ENCODE data around the gene SEC61G. TPM values are rescaled to one million over a fixed set of nuclear protein-coding genes. Genes with fewer than 3 reads are reported as not detected.

SEC61G gene
- 160 and 168 TPM in 2 replicates for total RNA-seq

DNA sequence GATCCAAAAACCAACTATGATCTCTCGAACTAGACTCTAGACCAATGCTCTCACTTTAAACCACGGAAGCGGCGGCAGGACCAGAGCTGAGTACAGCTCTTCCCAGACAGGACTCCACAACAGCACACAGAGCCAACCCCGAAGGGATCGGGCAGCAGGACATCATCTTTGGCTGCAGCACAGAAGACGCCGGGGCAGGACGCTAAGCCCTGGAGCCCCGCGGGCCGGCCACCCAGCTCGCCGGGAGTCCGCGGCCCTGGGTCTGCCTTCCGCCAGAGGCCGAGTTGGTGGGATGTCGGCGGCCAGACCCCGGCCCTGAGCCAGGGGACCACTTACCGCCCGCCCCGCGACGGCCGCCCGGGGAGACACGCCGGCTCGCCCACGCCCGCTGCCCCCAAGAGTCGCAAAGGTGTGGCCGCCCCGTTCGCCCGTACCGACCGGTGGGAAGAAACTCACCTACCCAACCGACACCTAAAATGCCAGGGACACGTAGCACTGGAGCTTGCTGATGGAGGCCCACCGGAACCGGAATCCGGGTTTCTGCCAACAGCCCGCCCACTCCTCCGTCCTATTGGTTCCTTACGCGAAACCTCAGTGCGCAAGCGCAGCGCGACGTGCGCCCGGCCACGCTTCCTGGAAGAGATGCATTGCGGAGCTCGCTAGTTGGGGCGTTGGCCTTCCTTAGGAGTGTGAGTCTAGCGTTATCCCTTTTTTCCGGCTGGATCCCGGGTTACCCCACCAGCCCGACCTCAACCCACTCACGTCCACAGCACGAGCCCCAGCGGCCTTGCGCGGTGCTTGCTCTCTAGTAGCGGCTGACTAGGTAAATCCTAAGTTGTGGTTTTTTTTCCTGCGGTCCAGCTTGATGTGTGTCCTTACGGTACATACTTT lies at the start of gene SEC61G:
TSS of gene SEC61G (minus strand) at position 510 of the 891 bp plus-strand sequence. CDS start 1,623 bp downstream, outside the sequence.
- Mint-ChIP-seq H3K27ac (peak within 1 kb of the TSS; percentile 97), H3K27me3 (ENCODE audit: insufficient read depth) (peaks cover 11% of the 10 kb centered on the region), H3K4me3 (peak within 1 kb of the TSS; percentile 100), H3K9me3 (no peaks in the 10 kb centered on the region), H3K4me1 (ENCODE audit: low read depth) (peaks cover 54% of the 10 kb centered on the region), H3K36me3 (ENCODE audit: low read depth) (peaks cover 21% of the 10 kb centered on the region)
- intact Hi-C loops (cut with micrococcal nuclease), result loop anchor here (1.0 to 10.0 kb wide), 14 partner anchors 15 to 1347 kb away; partner anchors contain the start of genes CHCHD2, MRPS17, SUMF2 and ZNF713
- peak; percentile 95 for DNase-seq (ENCODE audit: low spot score)

DNA sequence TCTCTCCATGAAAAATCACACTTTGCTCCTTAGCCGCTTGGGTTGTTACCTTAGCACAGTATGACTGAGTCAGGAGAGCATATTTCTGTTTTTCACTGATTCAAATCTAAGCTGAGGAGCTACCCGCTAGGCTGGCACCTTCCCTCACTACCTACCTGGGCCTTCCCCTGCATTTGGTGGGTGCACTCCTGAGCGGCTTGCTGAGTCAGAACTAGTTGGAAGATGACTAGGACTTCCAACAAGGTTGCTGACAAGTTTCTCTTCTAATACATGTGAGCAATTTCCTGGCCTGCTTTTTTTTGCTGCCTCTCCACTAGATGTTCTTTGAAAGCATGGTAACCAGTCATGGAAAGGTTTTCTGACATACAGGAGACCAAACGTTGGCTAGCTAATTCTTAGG lies 43.8 kb upstream of the SEC61G start:
- no peaks in the 10 kb centered on the region for H3K36me3 Mint-ChIP-seq (ENCODE audit: low read depth)
- H3K9me3 Mint-ChIP-seq, result no peaks in the 10 kb centered on the region
- no peak for DNase-seq (ENCODE audit: low spot score)
- H3K4me1 Mint-ChIP-seq (ENCODE audit: low read depth), result no peaks in the 10 kb centered on the region
- intact Hi-C loops (cut with micrococcal nuclease), result no loop called here
- no peaks in the 10 kb centered on the region for H3K27me3 Mint-ChIP-seq (ENCODE audit: insufficient read depth)
- H3K27ac Mint-ChIP-seq, result no peak overlapping the region
- no peak overlapping the region for H3K4me3 Mint-ChIP-seq

DNA sequence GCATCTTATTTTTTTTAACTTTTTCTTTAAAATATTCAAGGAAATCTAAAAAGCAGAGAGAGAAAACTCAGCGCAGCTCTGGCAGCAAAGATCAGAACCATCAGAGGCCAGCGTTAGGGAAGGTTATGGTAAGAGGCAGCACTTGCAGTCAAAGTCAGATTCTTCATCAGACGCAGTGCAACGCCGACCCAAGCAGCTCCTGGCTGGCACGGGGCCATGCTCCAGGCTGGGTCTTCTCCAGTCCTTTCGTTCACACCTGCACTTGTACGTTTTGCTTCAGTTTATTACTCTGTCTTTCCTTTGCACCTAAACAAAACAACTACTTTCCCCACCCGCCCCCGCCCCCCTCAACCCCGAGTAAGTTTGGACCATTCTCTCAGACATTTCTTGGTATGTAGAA lies 43.1 kb upstream of the SEC61G start:
- DNase-seq (ENCODE audit: low spot score), result no peak
- Mint-ChIP-seq H3K36me3 (ENCODE audit: low read depth) (no peaks in the 10 kb centered on the region), H3K27ac (no peak overlapping the region), H3K4me3 (no peak overlapping the region), H3K27me3 (ENCODE audit: insufficient read depth) (no peaks in the 10 kb centered on the region), H3K9me3 (no peaks in the 10 kb centered on the region), H3K4me1 (ENCODE audit: low read depth) (no peaks in the 10 kb centered on the region)
- intact Hi-C loops (cut with micrococcal nuclease), result no loop called here

DNA sequence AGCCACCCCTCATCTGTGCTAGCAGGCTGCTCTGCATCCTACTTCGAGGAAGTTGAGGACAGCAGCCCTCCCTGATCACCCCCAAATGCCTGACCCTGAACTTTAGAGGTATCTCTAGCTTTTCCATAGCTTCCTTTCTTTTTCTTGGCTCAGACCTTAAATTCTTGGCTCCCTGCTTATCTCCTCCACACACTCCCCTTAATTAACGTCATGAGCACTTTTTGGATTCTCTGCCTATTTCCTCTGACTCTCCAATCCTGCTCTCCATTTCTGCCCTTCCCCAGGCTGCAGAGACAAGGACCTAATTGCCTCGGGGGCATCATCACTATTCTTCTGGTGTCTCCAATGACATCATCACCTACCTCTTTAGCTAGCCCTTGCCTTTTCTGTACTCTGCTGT lies 40.8 kb upstream of the SEC61G start:
- no peaks in the 10 kb centered on the region for H3K9me3 Mint-ChIP-seq

DNA sequence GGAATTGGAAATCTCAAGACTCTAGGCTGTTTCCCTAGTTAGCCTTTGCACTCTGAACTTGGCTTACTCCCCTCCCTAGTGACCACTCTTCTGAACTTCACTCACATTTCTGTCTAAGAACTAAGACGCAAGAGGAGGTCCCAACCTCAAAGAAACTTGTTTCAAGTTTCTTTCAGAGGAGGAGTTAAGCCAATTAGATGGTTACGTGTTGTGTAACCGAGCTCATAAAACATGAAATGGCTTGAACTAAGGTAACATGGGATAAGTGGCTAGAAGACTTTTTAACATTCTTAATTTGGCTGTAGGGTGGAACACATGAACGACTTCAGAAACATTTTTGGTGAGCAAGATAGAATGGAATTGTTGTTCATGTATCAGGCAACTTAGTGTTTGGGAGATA lies 39.5 kb upstream of the SEC61G start:
- H3K4me1 Mint-ChIP-seq (ENCODE audit: low read depth), result no peaks in the 10 kb centered on the region
- H3K9me3 Mint-ChIP-seq, result no peaks in the 10 kb centered on the region
- intact Hi-C loops (cut with micrococcal nuclease), result no loop called here
- H3K27ac Mint-ChIP-seq, result no peak overlapping the region
- no peaks in the 10 kb centered on the region for H3K36me3 Mint-ChIP-seq (ENCODE audit: low read depth)
- no peak overlapping the region for H3K4me3 Mint-ChIP-seq
- H3K27me3 Mint-ChIP-seq (ENCODE audit: insufficient read depth), result no peaks in the 10 kb centered on the region
- no peak for DNase-seq (ENCODE audit: low spot score)

More for the DNA sequence above, 40.8 kb upstream of the SEC61G start:
- DNase-seq (ENCODE audit: low spot score), result no peak
- no peaks in the 10 kb centered on the region for H3K27me3 Mint-ChIP-seq (ENCODE audit: insufficient read depth)
- H3K27ac Mint-ChIP-seq, result no peak overlapping the region
- intact Hi-C loops (cut with micrococcal nuclease), result no loop called here
- H3K4me1 Mint-ChIP-seq (ENCODE audit: low read depth), result no peaks in the 10 kb centered on the region
- no peaks in the 10 kb centered on the region for H3K36me3 Mint-ChIP-seq (ENCODE audit: low read depth)
- H3K4me3 Mint-ChIP-seq, result no peak overlapping the region

DNA sequence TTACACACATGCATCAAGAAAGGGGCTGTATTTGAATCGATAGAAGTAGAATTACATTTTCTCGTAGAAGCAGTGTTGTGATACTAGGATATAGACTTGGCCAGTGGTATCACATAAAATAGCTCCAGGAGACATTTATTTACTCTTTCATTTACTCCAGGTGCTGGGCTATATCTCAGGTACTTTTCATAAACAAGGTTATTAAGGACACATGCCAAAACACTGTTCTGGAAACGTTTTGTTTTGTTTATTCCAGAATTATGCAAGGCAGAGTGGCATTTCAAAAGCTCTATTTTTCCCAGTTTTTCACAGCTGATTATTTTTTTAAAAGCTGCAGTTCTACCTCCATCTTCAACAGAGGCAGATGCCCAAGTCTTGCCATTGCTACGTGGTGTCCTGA lies 37.8 kb upstream of the SEC61G start:
- H3K27ac Mint-ChIP-seq, result no peak overlapping the region
- no peaks in the 10 kb centered on the region for H3K36me3 Mint-ChIP-seq (ENCODE audit: low read depth)
- no peak overlapping the region for H3K4me3 Mint-ChIP-seq
- H3K9me3 Mint-ChIP-seq, result no peaks in the 10 kb centered on the region
- peaks cover 3% of the 10 kb centered on the region for H3K27me3 Mint-ChIP-seq (ENCODE audit: insufficient read depth)
- intact Hi-C loops (cut with micrococcal nuclease), result no loop called here
- H3K4me1 Mint-ChIP-seq (ENCODE audit: low read depth), result no peaks in the 10 kb centered on the region
- DNase-seq (ENCODE audit: low spot score), result no peak

DNA sequence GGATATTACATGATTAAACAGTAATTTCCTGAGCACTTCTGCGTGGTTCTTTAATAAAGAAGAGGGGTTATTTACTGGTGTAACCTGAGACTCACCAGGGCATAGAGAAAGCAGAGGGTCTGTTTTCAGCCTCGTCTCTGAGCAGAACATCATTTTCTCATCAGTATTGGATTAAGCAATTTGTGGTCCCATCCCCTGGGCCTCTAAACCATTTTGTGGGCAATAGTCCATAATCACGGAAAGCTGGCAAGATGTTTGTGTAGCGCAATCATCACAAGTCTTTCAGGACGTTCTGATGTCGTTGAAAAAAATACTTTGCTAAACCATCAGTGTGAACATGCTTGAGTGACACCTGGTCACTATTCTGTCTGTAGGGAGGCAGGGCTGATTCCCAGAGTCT lies 37.1 kb upstream of the SEC61G start:
- no peak overlapping the region for H3K4me3 Mint-ChIP-seq
- peaks cover 4% of the 10 kb centered on the region for H3K27me3 Mint-ChIP-seq (ENCODE audit: insufficient read depth)
- no peaks in the 10 kb centered on the region for H3K4me1 Mint-ChIP-seq (ENCODE audit: low read depth)
- H3K27ac Mint-ChIP-seq, result no peak overlapping the region
- no peak for DNase-seq (ENCODE audit: low spot score)
- intact Hi-C loops (cut with micrococcal nuclease), result no loop called here
- H3K9me3 Mint-ChIP-seq, result no peaks in the 10 kb centered on the region
- no peaks in the 10 kb centered on the region for H3K36me3 Mint-ChIP-seq (ENCODE audit: low read depth)

DNA sequence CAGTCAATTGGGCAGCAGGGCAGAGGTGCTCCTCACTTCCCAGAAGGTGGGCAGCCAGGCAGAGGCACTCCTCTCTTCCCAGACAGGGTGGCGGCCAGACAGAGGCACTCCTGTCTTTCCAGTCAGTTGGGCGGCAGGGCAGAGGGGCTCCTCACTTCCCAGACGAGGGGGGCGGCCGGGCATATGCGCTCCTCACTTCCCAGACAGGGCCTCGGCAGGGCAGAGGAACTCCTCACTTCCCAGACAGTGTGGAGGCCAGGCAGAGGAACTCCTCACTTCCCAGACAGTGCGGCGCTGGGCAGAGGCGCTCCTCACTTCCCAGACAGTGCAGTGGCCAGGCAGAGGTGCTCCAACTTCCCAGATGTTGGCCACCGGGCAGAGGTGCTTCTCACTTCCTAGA lies 33.4 kb upstream of the SEC61G start:
- Mint-ChIP-seq H3K27ac (no peak overlapping the region), H3K36me3 (ENCODE audit: low read depth) (no peaks in the 10 kb centered on the region), H3K4me1 (ENCODE audit: low read depth) (peaks cover 5% of the 10 kb centered on the region), H3K9me3 (no peaks in the 10 kb centered on the region), H3K27me3 (ENCODE audit: insufficient read depth) (peaks cover 15% of the 10 kb centered on the region), H3K4me3 (no peak overlapping the region)
- no peak for DNase-seq (ENCODE audit: low spot score)
- intact Hi-C loops (cut with micrococcal nuclease), result no loop called here

DNA sequence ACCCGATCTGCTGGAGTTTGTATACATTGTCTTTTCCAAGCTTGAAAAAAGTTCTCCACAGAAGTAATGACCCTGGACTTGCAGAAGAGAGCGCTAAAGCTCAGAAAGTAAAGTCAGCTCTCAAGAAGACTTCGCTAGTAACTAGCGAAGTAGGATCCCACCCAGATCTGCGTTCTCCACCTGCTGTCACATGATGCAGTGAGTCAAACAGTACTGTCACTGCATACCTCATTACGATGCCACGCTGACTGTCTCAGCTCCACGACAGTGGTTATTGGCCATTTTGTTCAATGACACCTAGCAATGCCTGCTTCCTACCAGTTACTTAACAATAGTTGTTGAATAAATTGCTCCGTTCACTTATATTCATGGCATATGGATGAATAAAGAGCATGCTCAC lies 29.7 kb upstream of the SEC61G start:
- intact Hi-C loops (cut with micrococcal nuclease), result loop anchor here (1.0 kb wide), 2 partner anchors 14 to 467 kb away; no protein-coding TSS in a partner anchor
- H3K4me3 Mint-ChIP-seq, result no peak overlapping the region

DNA sequence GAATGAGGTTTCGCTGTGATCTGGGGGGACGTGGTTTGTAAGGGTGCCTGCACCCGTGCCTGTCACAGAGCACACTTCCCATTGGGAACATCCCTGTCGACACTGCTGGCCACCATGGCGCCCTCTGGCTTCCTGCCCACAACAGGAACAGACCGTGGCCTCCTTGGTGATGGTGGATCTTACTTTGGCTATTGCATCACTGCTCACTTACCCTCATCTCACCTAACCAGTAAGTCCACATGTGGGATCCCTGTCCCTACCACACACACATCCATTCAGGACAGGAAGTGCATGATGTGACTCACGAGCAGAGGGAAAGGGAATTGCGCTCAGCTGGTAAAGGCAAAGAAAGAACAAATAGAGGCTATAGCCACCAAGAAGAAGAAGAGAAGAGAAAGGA lies 26.2 kb upstream of the SEC61G start:
- Mint-ChIP-seq H3K27ac (no peak overlapping the region), H3K27me3 (ENCODE audit: insufficient read depth) (peaks cover 12% of the 10 kb centered on the region), H3K4me1 (ENCODE audit: low read depth) (peaks cover 5% of the 10 kb centered on the region), H3K9me3 (no peaks in the 10 kb centered on the region), H3K36me3 (ENCODE audit: low read depth) (no peaks in the 10 kb centered on the region), H3K4me3 (no peak overlapping the region)
- intact Hi-C loops (cut with micrococcal nuclease), result no loop called here
- DNase-seq (ENCODE audit: low spot score), result no peak

More for the DNA sequence above, 29.7 kb upstream of the SEC61G start:
- Mint-ChIP-seq H3K27ac (no peak overlapping the region), H3K4me1 (ENCODE audit: low read depth) (peaks cover 5% of the 10 kb centered on the region), H3K9me3 (no peaks in the 10 kb centered on the region), H3K36me3 (ENCODE audit: low read depth) (no peaks in the 10 kb centered on the region), H3K27me3 (ENCODE audit: insufficient read depth) (peaks cover 15% of the 10 kb centered on the region)
- no peak for DNase-seq (ENCODE audit: low spot score)

DNA sequence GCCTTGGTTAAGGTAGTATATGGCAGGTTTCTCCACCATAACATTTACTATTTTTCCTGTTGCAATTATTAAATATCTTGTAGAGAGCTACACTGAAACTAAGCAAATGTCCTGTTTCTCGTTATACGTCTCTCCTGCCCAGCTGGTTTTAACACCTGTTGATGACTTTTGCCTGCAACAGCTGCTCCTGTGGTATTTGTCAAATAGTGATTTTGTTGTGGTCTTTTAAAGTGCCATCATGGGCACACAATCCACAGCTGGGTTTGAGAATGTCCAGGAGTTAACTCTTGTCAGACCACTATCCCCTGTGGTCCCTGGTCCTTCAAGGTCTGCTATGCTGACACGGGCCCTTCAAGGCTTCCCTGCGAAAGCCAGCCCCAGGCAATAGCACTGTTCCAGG lies 24.9 kb upstream of the SEC61G start:
- no peak for DNase-seq (ENCODE audit: low spot score)
- Mint-ChIP-seq H3K27ac (no peak overlapping the region), H3K4me3 (no peak overlapping the region), H3K27me3 (ENCODE audit: insufficient read depth) (peaks cover 5% of the 10 kb centered on the region), H3K9me3 (no peaks in the 10 kb centered on the region), H3K36me3 (ENCODE audit: low read depth) (no peaks in the 10 kb centered on the region), H3K4me1 (ENCODE audit: low read depth) (peaks cover 5% of the 10 kb centered on the region)
- intact Hi-C loops (cut with micrococcal nuclease), result no loop called here

DNA sequence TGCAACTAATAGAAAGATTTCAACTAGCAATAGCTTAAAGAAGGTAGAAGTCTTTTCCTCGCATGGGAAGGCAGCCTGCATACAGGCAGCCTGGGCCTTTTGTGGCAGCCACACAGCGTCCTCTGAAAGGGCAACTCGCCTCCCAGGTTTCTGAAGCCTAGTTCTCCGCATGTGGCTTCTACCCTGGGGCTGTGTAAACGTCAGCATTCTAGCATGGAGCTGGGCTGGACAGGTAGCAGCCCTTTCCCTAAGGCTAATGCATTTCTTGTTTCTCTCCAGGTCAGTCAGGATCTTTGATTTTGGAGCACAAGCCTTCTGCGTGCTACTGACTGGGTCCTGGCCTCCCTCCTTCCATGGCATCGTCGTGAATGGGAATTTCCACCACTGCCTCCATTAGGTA lies 23.8 kb upstream of the SEC61G start:
- no peaks in the 10 kb centered on the region for H3K4me1 Mint-ChIP-seq (ENCODE audit: low read depth)
- intact Hi-C loops (cut with micrococcal nuclease), result no loop called here
- DNase-seq (ENCODE audit: low spot score), result no peak
- no peaks in the 10 kb centered on the region for H3K27me3 Mint-ChIP-seq (ENCODE audit: insufficient read depth)
- no peak overlapping the region for H3K27ac Mint-ChIP-seq
- H3K4me3 Mint-ChIP-seq, result no peak overlapping the region
- H3K9me3 Mint-ChIP-seq, result no peaks in the 10 kb centered on the region
- H3K36me3 Mint-ChIP-seq (ENCODE audit: low read depth), result no peaks in the 10 kb centered on the region

DNA sequence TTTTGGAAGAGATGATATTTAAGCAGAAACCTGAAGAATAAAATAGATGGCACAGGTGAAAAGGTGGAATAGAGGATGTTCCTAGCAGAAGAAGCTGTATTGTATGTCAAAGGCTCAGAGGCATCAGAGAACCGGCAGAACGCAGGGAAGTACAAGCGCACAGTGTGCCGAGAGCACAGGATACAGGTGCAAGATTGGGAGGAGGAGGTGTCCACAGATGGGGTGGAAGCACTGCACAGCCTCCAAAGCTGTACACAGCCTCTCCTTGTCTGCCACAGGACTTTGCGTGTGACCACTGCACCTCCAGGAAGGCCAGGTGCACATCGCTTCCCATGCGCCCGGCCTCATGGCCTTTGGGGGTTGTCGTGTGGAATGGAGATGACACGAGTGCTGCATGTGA lies 23.3 kb upstream of the SEC61G start:
- no peak overlapping the region for H3K27ac Mint-ChIP-seq
- no peaks in the 10 kb centered on the region for H3K4me1 Mint-ChIP-seq (ENCODE audit: low read depth)
- DNase-seq (ENCODE audit: low spot score), result no peak
- no peaks in the 10 kb centered on the region for H3K9me3 Mint-ChIP-seq
- H3K27me3 Mint-ChIP-seq (ENCODE audit: insufficient read depth), result no peaks in the 10 kb centered on the region
- intact Hi-C loops (cut with micrococcal nuclease), result no loop called here
- no peak overlapping the region for H3K4me3 Mint-ChIP-seq
- no peaks in the 10 kb centered on the region for H3K36me3 Mint-ChIP-seq (ENCODE audit: low read depth)

All from activated T-helper 1 cell treated with anti-CD3 and anti-CD28 coated beads, Interleukin-12 subunit alpha, Interleukin-12 subunit beta, Interleukin-2, Interleukin-4 antibody, amounts not matched to agents 30 ng/mL and 10 ng/mL and 1 ng/mL, durations not matched to agents 14 hours and 24 hours and 36 hours (primary cell).